GM18505 (cell line): ENCODE data around the gene CLCN4.

Experiments
- ATAC-seq: cut with Tn5 transposase; IDR thresholded peaks from one replicate; pipeline ENCODE4 v1.9.1; 2021; ENCODE audit not compliant: unreplicated experiment
- POLR2A ChIP-seq: IDR thresholded peaks from 4 replicates; pipeline ENCODE4 v1.6.1; 2011; ENCODE audit warnings: borderline replicate concordance; ENCODE audit not compliant: insufficient read depth, insufficient read length; ENCODE audit errors: extremely low read depth

CLCN4 gene

DNA sequence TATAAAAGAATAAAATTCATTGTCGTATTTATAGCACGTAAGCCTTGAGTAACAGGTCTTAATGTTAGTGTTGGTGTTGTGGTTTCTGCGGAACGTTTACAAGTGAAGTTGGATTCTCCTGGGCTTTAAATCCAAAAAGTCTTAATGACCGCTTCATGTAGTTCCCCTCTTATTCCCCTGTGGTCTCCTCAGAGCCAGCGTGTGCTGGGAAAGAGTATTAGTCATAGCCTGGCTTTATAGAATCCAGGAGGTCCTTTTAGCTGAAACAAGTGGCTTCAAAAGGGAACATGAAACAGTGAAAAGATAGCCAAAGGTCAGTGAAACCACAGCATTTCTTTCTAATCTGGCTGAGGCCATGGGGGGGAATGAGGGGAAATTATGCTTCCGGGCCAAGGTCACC is 79.1 kb downstream of the CLCN4 start:
- no peak for TF ChIP-seq POLR2A
- no peak for ATAC-seq

DNA sequence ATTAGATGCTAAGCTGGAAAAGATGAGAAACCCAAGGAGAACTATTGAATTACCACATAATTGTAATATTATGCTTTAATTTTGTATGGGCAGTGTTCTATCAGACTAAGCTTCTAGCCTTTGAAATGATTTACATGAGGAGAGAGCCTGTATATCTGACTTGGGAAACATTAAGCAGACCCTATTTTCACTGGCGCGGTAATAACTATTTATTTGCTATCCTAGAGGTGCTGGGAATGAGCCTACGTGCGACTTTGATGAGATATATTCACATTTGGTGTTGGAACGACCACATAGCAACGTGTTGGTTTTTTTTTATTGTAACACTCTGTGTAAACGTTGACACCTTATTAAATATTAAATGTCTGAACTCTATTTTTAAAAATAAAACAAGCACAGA is 80.5 kb downstream of the CLCN4 start:
- no peak for ATAC-seq
- TF ChIP-seq POLR2A, result no peak

DNA sequence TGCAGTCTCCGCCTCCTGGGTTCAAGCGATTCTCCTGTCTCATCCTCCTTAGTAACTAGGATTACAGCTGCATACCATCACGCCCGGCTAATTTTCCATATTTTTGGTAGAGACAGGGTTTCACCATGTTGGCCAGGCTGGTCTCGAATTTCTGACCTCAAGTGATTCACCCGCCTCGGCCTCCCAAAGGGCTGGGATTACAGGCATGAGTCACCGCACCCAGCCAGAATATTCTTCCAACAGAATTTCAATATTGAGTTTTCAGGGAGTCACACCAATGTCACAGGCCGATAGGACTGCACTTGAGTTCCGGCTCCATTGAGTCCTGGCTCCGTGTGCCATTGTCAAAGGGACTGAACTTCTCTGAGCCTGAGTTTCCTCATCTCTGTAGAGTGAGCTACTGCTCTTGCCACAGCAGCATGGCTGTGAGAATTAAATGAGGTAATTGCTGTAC is 82.9 kb downstream of the CLCN4 start:
- TF ChIP-seq POLR2A, result no peak
- ATAC-seq, result no peak

GRCh38 chrX:10240918-10241317 is 84.1 kb downstream of the CLCN4 start:
- no peak for ATAC-seq
- TF ChIP-seq POLR2A, result no peak

DNA sequence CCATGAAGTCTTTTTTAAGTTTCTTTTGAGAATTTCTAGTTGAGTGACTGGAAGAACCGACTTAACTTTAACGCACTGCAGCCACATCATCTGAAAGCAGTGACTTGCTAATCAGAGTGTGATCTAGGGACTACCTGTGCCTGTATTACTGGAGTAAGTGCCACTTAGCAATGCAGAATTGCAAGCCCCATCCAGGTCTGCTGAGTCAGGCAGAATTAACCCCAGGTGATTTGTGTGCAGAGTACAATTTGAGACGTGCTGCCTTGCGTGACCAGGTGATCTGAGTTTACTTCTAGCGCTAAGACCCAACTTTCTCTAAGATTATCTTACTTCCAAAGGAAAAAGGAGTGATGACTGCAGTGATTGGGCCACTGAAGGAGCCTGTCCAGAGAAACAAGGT is 85.3 kb downstream of the CLCN4 start:
- ATAC-seq, result no peak
- TF ChIP-seq POLR2A, result no peak

DNA sequence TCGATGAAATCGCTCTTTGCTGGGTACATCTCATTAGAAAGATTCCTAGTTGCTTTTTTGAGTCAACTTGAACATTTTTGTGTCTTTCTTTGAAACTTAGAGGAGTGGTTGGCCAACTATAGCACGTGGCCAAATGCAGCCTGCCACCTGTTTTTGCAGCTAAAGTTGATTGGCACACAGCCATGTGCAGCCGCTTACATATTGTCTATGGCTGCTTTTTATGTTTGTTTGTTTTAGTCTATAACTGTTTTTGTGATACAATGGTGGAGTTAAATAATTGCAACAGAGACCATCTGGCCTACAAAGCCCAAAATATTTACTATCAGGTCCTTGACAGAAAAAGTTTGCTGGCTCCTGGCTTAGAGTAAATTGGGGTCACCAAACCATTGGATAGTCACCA is 86.3 kb downstream of the CLCN4 start:
- ATAC-seq, result no peak
- TF ChIP-seq POLR2A, result no peak

DNA sequence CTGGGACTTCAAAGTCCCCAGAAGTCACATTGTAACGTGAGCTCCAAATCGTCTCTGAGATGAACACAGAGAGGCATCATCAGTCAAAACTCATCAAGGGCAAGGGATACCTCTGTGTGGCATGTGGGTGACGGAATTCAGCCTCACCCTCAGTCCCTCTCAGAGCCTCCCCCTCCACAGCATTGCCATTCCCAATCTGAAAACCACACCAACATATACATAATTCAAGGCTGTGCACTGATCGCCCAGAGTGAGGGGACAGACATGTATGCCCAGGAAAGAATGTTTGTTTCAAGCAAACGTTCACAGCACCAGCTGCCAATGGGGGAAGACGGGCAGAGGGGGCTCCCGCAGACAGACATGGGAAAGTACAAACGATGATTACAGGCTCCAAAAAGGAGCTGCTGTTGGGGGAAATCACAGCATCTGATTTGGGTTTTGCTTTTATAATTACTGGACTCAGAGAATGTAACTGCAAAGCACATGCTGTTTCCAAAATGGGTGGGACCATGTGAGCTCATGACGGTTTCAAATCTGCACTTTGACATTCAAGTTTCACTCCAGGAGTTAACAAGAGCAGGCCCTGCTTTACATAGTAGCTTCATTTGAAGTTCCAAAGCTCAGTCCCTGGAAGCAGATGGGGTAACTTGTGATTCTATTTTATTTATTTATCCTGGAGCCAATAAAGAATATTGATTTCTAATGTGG is 88.3 kb downstream of the CLCN4 start:
- no peak for TF ChIP-seq POLR2A
- ATAC-seq, result no peak

GRCh38 chrX:10245886-10246285 is 89.1 kb downstream of the CLCN4 start:
- TF ChIP-seq POLR2A, result no peak
- ATAC-seq, result no peak

GRCh38 chrX:10246297-10246696 is 89.5 kb downstream of the CLCN4 start:
- ATAC-seq, result no peak
- no peak for TF ChIP-seq POLR2A

GRCh38 chrX:10246846-10247245 is 90.1 kb downstream of the CLCN4 start:
- no peak for ATAC-seq
- TF ChIP-seq POLR2A, result no peak

DNA sequence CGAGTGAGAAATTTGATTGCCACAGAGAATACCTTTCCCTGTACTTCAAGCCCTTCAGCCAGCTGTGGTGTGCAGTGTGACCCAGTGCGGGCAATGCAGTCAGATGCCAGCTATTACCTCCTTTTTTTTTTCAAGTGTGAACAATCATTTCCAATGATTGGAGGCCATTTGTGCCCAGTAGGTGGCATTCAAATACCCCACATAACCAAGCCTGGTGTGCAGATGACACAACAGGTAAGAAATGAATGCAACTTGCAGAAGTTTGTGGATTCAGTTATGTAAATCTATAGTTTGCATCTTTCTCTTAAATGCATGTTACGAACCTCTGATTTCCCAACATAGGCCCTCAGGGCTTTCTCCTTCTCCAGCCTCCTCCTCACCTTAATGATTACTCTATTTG is 98.0 kb downstream of the CLCN4 start:
- ATAC-seq, result no peak
- no peak for TF ChIP-seq POLR2A

- no peak for TF ChIP-seq POLR2A
- ATAC-seq, result no peak
Observed at GRCh38 chrX:10259716-10260115, 102.9 kb downstream of the CLCN4 start.

- no peak for ATAC-seq
- no peak for TF ChIP-seq POLR2A
Observed at GRCh38 chrX:10265775-10266174, 109.0 kb downstream of the CLCN4 start.

DNA sequence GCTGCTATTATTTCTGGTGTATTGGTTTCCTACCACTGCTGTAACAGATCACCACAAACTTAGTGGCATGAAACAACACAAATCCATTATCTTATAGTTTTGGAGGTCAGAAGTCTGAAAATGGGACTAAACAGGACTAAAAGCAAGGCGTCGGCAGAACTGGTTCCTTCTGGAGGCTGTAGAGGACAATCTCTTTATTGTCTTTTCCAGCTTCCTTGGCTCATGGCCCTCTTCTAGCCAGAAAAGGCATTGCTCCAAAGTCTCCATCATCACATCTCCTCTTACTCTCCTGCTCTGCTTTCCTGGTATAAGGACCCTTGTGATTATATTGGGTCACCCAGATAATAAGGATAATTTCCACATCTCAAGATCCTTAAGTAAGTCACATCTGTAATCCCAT is 121.9 kb downstream of the CLCN4 start:
- TF ChIP-seq POLR2A, result no peak

DNA sequence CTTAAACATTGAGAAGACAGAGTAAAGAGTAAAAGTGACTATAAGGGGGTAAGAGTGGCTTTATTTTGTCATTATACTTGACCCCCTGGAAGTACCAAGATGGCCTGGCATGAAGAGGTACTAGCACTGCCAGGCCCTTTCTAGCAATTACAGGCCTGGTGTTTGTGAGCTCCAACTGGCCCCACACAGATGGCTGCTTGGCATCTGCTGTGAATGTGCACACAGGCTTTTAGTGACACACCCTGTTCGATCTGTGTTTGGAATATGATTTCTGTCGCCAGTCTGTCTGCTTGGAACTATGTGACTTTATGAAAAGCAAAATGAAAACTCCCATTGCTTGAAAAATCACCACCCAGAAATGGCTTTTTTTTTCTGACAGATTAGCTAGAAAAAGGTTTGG is 123.3 kb downstream of the CLCN4 start:
- ATAC-seq, result no peak
- TF ChIP-seq POLR2A, result no peak

More for the DNA sequence above, 121.9 kb downstream of the CLCN4 start:
- ATAC-seq, result no peak
